ENCODE measurements around the gene MDGA2.

DNA sequence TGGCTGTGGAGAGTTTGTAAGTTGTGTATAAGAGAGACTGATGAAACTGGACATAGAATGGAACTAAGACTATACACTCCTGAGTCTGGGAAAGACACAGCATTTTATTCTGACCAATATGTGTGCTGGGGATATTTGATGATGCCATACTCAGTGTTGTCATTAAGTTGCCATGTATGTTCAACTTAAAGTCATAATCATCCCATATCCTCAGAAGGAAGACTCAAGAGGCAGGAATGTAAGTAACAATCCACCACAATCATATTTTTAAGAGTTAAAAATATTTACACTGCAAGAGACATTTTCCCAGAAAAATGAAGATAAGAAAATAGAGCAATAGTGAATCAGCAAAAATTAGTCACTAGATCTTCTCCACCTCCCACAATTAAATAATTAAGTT is 120.1 kb downstream of the MDGA2 start:
- TF ChIP-seq, protein P1, sequence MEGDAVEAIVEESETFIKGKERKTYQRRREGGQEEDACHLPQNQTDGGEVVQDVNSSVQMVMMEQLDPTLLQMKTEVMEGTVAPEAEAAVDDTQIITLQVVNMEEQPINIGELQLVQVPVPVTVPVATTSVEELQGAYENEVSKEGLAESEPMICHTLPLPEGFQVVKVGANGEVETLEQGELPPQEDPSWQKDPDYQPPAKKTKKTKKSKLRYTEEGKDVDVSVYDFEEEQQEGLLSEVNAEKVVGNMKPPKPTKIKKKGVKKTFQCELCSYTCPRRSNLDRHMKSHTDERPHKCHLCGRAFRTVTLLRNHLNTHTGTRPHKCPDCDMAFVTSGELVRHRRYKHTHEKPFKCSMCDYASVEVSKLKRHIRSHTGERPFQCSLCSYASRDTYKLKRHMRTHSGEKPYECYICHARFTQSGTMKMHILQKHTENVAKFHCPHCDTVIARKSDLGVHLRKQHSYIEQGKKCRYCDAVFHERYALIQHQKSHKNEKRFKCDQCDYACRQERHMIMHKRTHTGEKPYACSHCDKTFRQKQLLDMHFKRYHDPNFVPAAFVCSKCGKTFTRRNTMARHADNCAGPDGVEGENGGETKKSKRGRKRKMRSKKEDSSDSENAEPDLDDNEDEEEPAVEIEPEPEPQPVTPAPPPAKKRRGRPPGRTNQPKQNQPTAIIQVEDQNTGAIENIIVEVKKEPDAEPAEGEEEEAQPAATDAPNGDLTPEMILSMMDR (conservative IDR thresholded peaks at IDR 0.05) = no peak
- TF ChIP-seq ZFX (IDR thresholded peaks at IDR 0.05) = no peak

Measured in C4-2B (cell line).